HL-60 (cell line): ENCODE data around the gene SFMBT2.

Experiments
- CTCF ChIP-seq: IDR thresholded peaks from one replicate; pipeline ENCODE4 v1.5.1; 2011; ENCODE audit warnings: low read length, control low read depth, inconsistent platforms; ENCODE audit not compliant: insufficient read depth
- GABPA ChIP-seq: IDR thresholded peaks from 2 replicates; pipeline ENCODE4 v1.6.1; 2012; ENCODE audit warnings: low read depth

- TF ChIP-seq CTCF: no peak
- TF ChIP-seq GABPA: no peak
Measured at GRCh38 chr10:7251696-7252465, 159.0 kb downstream of the SFMBT2 start.
